ENCODE results near the gene TRH.
"Not testable (repeated sequence)": the region's sequence is repeated elsewhere in the genome, so short reads cannot be mapped to it uniquely, and the experiment has no call there.

TRH gene

GRCh38 chr3:130013246-130013645 lies 38.7 kb downstream of the TRH start:
- not testable (repeated sequence) for DNase-seq

DNA sequence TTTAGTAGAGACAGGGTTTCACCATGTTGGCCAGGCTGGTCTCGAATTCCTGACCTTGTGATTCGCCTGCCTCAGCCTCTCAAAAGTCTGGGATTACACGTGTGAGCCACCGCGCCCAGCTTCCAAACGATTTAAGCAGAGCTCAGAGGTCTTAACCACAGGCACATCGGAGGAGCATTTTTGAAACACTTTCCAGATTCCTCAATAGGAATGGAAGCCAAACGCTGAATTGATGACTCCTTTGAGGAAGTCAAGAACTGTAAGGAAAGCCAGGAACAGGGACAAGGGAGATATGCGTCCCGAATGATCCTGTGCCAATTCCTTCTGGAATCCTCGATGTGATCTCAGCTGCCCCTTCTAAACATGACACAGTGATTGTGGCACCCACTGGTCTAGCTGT lies 40.0 kb downstream of the TRH start:
- no peak for DNase-seq

DNA sequence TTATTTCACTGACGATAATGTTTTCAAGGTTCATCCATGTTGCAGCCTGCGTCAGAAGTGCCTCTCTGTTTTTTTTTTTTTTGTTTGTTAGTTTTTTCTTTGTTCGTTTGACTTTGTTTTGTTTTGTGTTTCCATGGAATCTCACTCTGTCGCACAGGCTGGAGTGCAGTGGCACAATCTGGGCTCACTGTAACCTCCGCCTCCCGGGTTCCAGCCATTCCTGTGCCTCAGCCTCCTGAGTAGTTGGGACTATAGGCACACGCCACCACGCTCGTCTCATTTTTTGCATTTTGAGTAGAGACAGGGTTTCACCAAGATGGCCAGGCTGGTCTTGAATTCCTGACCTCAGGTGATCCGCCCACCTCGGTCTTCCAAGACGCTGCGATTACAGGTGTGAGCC lies 43.1 kb downstream of the TRH start:
- DNase-seq, result not testable (repeated sequence)

DNA sequence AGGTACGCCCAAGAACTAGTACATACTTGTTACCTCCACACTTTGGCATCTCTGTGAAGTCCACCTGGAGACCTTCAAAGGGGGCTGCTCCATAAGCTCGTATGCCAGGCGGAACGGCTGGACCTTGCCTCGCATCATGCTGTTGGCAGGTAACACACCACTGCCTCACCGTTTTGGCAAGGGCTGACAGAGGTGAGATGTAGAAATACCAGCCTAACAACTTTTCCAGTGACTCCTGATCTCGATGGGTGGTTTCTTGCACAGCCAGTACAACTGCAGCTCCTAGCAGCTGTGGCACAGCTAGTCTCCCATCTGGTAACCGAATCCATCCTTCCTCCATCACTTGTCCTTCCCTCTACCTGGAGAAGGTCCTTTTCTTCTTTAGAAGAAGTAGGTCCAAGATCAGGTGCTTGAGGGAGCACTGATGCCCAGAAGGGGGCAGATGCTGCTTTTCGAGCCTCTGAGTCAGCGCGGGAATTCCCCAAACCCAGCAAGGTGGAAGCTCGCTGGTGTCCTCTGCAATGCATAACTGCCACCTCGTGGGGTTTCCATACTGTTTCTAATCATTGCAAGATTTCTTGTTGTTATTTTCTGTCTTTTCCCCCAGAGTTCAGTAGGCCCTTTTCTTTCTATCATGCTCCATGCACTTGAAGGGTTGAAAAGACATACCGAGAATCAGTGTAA lies 51.8 kb downstream of the TRH start:
- not testable (repeated sequence) for DNase-seq

GRCh38 chr3:130027437-130027836 lies 52.9 kb downstream of the TRH start:
- DNase-seq, result not testable (repeated sequence)
